CD14-positive monocyte (primary cell): ENCODE measurements around the gene SPACA1. TPM values are rescaled to one million over a fixed set of nuclear protein-coding genes. Genes with fewer than 3 reads are reported as not detected.

Source experiments
- DNase-seq, 3 donors: peaks; one replicate each; pipeline ENCODE4 v3.0.0-alpha.2; 2011 to 2022
- H2AFZ ChIP-seq: 2 replicates; pipeline ENCODE4 v1.6.0; 2012; ENCODE audit warnings: mild to moderate bottlenecking, low read depth, low read length, inconsistent platforms; ENCODE audit not compliant: insufficient read depth, poor library complexity, severe bottlenecking
- H3K27ac ChIP-seq, 2 donors: 1 replicate in 1 of 2; 2 replicates in 1 of 2; pipeline ENCODE4 v1.5.1; 2012 to 2013; ENCODE audit warnings: low read length in 2 of 2, control low read depth in 1 of 2, inconsistent platforms in 1 of 2, low read depth in 1 of 2, mild to moderate bottlenecking in 1 of 2
- H3K27me3 ChIP-seq, 2 donors: one replicate each; pipeline versions ENCODE4 v1.6.0 to v1.6.1; 2011 to 2013; ENCODE audit warnings: low read length in 2 of 2; ENCODE audit not compliant: control insufficient read depth in 2 of 2, insufficient read depth in 2 of 2
- H3K36me3 ChIP-seq, 2 donors: replicated peaks in 1 of 2; 1 replicate in 1 of 2; 2 replicates in 1 of 2; pipeline versions ENCODE4 v1.5.1 to v1.6.1; 2012 to 2013; ENCODE audit warnings: low read length in 2 of 2, control low read depth in 1 of 2, inconsistent platforms in 1 of 2, mild to moderate bottlenecking in 1 of 2; ENCODE audit not compliant: insufficient read depth in 2 of 2, control insufficient read depth in 1 of 2
- H3K4me1 ChIP-seq, 2 donors: 1 replicate in 1 of 2; 2 replicates in 1 of 2; pipeline versions ENCODE4 v1.5.1 to v1.6.1; 2012 to 2013; ENCODE audit warnings: low read length in 2 of 2, control low read depth in 1 of 2, inconsistent platforms in 1 of 2, mild to moderate bottlenecking in 1 of 2, moderate library complexity in 1 of 2; ENCODE audit not compliant: insufficient read depth in 2 of 2, control insufficient read depth in 1 of 2
- H3K4me2 ChIP-seq: replicated peaks from 2 replicates; pipeline ENCODE3; 2012; ENCODE audit warnings: low read length, moderate library complexity, mild to moderate bottlenecking; ENCODE audit not compliant: poor library complexity, severe bottlenecking; ENCODE audit errors: extremely low read depth
- H3K4me3 ChIP-seq, 3 experiments: fragments of 200-600 bp in 1 of 3; sonication (generic) in 1 of 3; replicated peaks in 1 of 3; 1 replicate in 2 of 3; 2 replicates in 1 of 3; pipeline ENCODE4 v1.5.1; 2011 to 2013; ENCODE audit warnings: low read length in 3 of 3, mild to moderate bottlenecking in 3 of 3, control low read depth in 2 of 3, low read depth in 2 of 3, inconsistent platforms in 1 of 3, moderate library complexity in 1 of 3
- H3K79me2 ChIP-seq: 2 replicates; pipeline ENCODE4 v1.6.0; 2012; ENCODE audit warnings: mild to moderate bottlenecking, control low read depth, inconsistent platforms, low read length, moderate library complexity; ENCODE audit not compliant: insufficient read depth
- H3K9ac ChIP-seq: 2 replicates; pipeline ENCODE4 v1.6.0; 2017; ENCODE audit warnings: low read length, mild to moderate bottlenecking; ENCODE audit not compliant: insufficient read depth, poor library complexity, severe bottlenecking
- H3K9me3 ChIP-seq, 2 donors: replicated peaks in 1 of 2; 1 replicate in 1 of 2; 2 replicates in 1 of 2; pipeline versions ENCODE4 v1.5.1 to v1.6.1; 2012 to 2013; ENCODE audit warnings: low read length in 2 of 2, control low read depth in 1 of 2; ENCODE audit not compliant: control insufficient read depth in 1 of 2, insufficient read depth in 1 of 2
- H4K20me1 ChIP-seq: 2 replicates; pipeline ENCODE4 v1.6.0; 2012; ENCODE audit warnings: mild to moderate bottlenecking, low read length, control low read depth, moderate library complexity; ENCODE audit not compliant: insufficient read depth
- H3K27ac Mint-ChIP-seq, 7 donors: one replicate each; pipeline ENCODE4 v1.8.0; 2020; ENCODE audit warnings: mild to moderate bottlenecking in 7 of 7, mixed read lengths in 7 of 7, moderate library complexity in 6 of 7, inconsistent platforms in 2 of 7
- H3K27me3 Mint-ChIP-seq, 3 donors: one replicate each; pipeline ENCODE4 v1.8.0; 2021 to 2022; ENCODE audit warnings: low read depth in 3 of 3, mild to moderate bottlenecking in 3 of 3, mixed read lengths in 3 of 3, moderate library complexity in 3 of 3, inconsistent platforms in 1 of 3
- H3K36me3 Mint-ChIP-seq, 2 donors: one replicate each; pipeline ENCODE4 v1.8.0; 2020; ENCODE audit warnings: mixed read lengths in 2 of 2, inconsistent platforms in 1 of 2, mild to moderate bottlenecking in 1 of 2
- H3K4me1 Mint-ChIP-seq: one replicate; pipeline ENCODE4 v1.8.0; 2020; ENCODE audit warnings: mild to moderate bottlenecking, mixed read lengths
- H3K4me3 Mint-ChIP-seq, 2 donors: one replicate each; pipeline ENCODE4 v1.8.0; 2020; ENCODE audit warnings: mild to moderate bottlenecking in 2 of 2, mixed read lengths in 2 of 2, moderate library complexity in 1 of 2
- H3K9me3 Mint-ChIP-seq, 7 donors: one replicate each; pipeline ENCODE4 v1.8.0; 2020 to 2022; ENCODE audit warnings: mixed read lengths in 7 of 7, mild to moderate bottlenecking in 6 of 7, moderate library complexity in 6 of 7, inconsistent platforms in 2 of 7
- CTCF ChIP-seq: fragments of 200-600 bp; IDR thresholded peaks from one replicate; pipeline ENCODE4 v1.8.0; 2022; ENCODE audit warnings: antibody characterized with exemption, mild to moderate bottlenecking
- WGBS: methylation state at CpG from one replicate; pipeline ENCODE4 v1.1.5; 2013; ENCODE audit warnings: missing lambda C conversion rate; ENCODE audit not compliant: insufficient coverage; 5-methylcytosine and 5-hydroxymethylcytosine counted together
- intact Hi-C, 2 donors: fragments of 100-400 bp; cut with micrococcal nuclease; formaldehyde crosslinking; loops; one replicate each; pipeline versions ENCODE4 v1.15.0 to v1.15.1; 2023
- polyA plus RNA-seq, 3 donors: library from polyadenylated mRNA; depleted of rRNA in 1 of 3; unstranded in 2 of 3; stranded (reverse) in 1 of 3; fragments of 300-500 nt in 2 of 3; fragments of >200 nt in 1 of 3; fragmentation: Illumina TruSeq in 2 of 3; gene quantifications; 1 replicate in 2 of 3; 2 replicates in 1 of 3; pipeline ENCODE4 v1.2.3, GENCODE V29; 2012 to 2021

Gene SPACA1
- polyA plus RNA-seq, 3 donors, result not detected

DNA sequence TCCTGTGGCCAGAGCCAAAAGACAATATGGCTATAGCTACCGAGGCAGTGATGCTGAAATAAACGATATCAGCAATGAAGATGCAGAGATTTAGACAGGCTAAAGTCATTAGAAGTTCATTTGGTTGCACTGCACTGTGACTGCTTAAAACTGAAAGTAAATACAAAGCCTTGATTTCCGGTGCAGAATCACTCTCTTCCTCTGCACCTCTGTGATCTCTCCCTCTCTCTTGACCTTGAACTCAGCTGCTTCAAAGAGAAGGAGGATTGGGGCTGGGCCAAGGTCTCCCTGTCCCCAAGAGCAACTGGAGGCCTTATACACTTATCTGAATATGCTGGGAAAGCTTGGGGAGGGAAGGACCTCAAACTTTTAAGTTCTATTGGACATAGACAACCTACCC lies 34.6 kb upstream of the SPACA1 start:
- no peak overlapping the region for H3K4me3 Mint-ChIP-seq
- no peak overlapping the region for H3K27ac Mint-ChIP-seq
- Histone ChIP-seq H3K36me3 (no peaks in the 10 kb centered on the region), H4K20me1 (no peaks in the 10 kb centered on the region), H3K4me3 (no peak overlapping the region), H3K79me2 (no peaks in the 10 kb centered on the region), H3K27me3 (no peaks in the 10 kb centered on the region), H3K4me2 (no peak overlapping the region), H3K27ac (no peak overlapping the region), H3K4me1 (no peaks in the 10 kb centered on the region), H2AFZ (no peak overlapping the region), H3K9me3 (no peaks in the 10 kb centered on the region), H3K9ac (no peak overlapping the region)
- intact Hi-C loops, result no loop called here
- peaks cover 0 to 6% (median 2%) of the 10 kb centered on the region in 3 donors for H3K27me3 Mint-ChIP-seq
- H3K36me3 Mint-ChIP-seq, result no peaks in the 10 kb centered on the region
- WGBS, result no CpG with 5 or more reads among the region's 3 CpGs
- no peak for DNase-seq
- peaks cover 2% of the 10 kb centered on the region for H3K4me1 Mint-ChIP-seq
- H3K9me3 Mint-ChIP-seq, result peaks cover 0 to 2% (median 0%) of the 10 kb centered on the region in 7 donors
- TF ChIP-seq CTCF, result no peak

DNA sequence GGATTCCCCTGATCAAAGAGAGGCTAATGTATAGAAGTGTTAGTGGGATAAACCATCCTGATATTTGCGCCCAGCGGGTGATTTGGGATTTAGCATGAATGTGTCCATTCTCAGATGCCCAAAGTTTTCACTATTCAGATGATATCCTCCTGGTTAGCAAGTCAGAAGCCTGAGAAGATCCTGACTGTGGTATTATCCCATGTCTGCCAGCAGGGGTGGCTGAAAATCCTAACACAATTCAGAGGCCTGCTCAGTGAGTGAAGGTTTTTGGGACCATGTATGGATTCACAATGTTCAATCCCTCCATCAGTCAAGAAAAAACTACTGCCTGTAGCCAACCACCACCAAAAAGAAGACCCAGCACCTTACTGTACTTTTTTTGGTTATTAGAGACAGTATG lies 34.1 kb upstream of the SPACA1 start:
- Histone ChIP-seq H3K4me1 (no peaks in the 10 kb centered on the region), H3K27me3 (no peaks in the 10 kb centered on the region), H3K27ac (no peak overlapping the region), H4K20me1 (no peaks in the 10 kb centered on the region), H3K4me2 (no peak overlapping the region), H3K36me3 (no peaks in the 10 kb centered on the region), H3K4me3 (no peak overlapping the region), H2AFZ (no peak overlapping the region), H3K9me3 (no peaks in the 10 kb centered on the region), H3K9ac (no peak overlapping the region), H3K79me2 (no peaks in the 10 kb centered on the region)
- H3K27me3 Mint-ChIP-seq, result peaks cover 0 to 4% (median 3%) of the 10 kb centered on the region in 3 donors
- DNase-seq, result no peak
- no peaks in the 10 kb centered on the region for H3K36me3 Mint-ChIP-seq
- peaks cover 0 to 2% (median 0%) of the 10 kb centered on the region in 7 donors for H3K9me3 Mint-ChIP-seq
- no peak for TF ChIP-seq CTCF
- 100% methylated on average over 1 of the region's 2 CpGs for whole genome bisulfite sequencing
- no peaks in the 10 kb centered on the region for H3K4me1 Mint-ChIP-seq
- H3K27ac Mint-ChIP-seq, result no peak overlapping the region
- no peak overlapping the region for H3K4me3 Mint-ChIP-seq
- intact Hi-C loops, result no loop called here
